ENCODE measurements around the gene ITGA1.

ITGA1 gene

DNA sequence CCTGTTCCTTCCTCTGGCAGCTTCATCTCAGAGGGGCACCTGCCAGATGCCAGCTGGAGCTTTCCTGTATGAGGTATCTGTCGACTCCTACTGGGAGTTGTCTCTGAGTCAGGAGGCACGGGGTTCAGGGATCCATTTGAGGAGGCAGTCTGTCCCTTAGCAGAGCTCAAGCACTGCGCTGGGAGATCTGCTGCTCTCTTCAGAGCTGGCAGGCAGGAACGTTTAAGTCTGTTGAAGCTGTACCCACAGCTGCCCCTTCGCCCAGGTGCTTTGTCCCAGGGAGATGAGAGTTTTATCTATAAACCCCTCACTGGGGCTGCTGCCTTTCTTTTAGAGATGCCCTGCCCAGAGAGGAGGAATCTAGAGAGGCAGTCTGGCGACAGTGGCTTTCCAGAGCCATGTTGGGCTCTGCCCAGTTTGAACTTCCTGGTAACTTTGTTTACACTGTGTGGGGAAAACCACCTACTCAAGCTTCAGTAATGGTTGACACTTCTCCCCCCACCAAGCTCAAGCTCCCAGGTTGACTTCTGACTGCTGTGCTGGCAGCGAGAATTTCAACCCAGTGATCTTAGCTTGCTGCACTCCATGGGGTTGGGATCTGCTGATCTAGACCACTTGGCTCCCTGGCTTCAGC, 189.7 kb downstream of the ITGA1 start:
- DNase-seq = no peak

DNA sequence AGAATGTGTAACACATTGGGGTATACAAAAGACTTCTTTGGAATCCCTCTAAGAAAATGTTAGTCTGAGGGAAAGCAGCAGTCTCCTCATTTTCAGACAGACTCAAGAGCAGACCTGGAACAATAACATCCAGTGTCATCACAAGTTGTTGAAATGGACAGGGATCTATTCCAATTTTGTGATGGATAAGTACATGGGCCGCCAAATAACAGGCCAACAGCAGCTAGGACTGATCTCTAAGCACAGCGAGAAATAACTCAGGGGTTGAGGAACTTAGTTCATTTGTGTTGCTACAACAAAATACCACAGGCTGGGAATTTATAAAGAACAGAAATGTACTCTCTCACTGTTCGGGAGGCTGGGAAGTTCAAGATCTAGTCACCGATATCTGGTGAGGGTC, 193.8 kb downstream of the ITGA1 start:
- no peak for DNase-seq

DNA sequence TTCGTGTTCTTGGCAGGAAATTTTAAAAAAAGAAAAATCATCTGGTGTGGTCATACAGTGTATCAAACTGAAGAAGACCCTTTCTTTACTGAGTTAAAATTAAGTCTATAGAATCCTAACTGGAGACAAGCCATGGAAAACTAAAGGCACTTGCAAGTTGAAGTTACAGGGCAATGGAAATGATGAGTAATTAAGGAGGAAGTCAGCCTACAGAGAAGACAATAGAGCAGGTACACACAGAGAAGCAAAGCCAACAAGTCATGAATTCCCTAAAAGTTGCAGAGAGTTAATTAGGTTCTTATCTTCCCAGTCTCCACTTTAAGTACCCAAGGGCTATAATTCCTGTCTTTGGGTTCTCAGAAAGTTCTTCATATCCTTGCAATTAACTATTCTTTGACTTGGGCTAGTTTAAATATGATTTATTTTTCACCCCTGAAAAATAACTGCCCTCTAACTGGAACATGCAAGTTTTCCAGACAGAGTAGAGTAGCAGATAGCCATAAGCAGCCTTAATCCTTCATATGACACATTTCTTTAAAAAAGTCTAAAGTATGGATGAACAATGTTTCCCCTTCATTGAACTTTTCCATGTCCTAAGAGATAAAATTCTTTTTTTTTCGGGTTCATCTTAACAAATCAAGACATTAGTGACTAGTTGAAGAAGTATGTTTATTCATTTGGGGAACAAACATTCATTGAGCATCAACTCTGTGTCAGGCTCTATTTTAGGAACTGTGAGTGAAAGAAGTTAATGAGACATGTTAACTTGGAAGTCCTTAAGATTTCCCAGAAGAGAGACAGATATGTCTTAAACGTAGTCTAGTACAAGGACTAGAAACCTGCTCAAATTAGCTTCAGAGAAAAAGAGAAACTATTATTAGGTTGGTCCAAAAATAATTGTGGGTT, 196.3 kb downstream of the ITGA1 start:
- DNase-seq = no peak

DNA sequence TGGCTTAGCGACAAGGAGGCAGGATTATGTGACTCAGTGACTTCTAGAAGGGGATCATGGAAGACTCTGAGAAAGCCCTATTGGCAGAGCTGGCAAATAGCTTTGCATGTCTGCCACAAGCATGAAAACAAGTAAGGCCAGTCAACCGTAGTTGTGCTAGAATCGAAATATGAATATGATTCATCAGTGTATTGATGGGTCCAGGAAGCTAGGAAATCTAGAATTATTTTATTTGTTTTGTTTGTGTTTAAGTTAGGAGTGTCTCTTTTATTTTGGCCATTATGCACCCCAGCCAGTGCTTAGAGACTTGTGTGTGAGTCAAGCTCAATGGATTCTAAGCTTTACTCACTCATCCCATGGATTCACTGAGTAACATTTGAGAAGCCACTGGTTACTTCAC, 197.6 kb downstream of the ITGA1 start:
- DNase-seq = no peak

DNA sequence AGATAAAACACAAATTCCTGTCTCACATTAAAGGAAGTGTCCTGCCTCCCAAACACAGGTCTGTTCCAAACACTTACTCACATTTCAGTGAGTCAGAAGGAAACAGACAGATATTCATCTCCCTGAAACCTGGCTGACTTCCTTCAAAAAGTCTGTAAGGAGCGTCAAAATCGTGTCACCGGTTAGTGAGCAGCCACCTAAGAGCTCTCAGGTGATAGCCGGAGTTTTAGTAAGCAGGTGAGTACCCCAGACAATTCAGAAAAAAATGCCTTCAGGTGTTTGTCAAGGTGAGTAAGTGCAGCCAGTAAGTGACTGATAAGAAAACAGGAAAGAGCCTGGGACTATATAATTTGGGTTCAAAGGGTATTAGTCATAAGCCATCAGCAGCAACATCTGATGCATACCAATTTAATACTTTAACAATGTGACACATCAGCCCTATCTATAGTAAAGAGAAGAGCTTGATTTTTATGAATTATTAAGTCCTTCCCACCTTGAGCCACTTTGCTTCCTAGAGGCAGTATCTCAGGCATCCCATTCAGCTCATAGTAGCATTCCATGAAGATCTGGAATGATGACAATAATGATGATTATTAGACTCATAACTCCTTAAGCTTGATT, 200.1 kb downstream of the ITGA1 start:
- no peak for DNase-seq

DNA sequence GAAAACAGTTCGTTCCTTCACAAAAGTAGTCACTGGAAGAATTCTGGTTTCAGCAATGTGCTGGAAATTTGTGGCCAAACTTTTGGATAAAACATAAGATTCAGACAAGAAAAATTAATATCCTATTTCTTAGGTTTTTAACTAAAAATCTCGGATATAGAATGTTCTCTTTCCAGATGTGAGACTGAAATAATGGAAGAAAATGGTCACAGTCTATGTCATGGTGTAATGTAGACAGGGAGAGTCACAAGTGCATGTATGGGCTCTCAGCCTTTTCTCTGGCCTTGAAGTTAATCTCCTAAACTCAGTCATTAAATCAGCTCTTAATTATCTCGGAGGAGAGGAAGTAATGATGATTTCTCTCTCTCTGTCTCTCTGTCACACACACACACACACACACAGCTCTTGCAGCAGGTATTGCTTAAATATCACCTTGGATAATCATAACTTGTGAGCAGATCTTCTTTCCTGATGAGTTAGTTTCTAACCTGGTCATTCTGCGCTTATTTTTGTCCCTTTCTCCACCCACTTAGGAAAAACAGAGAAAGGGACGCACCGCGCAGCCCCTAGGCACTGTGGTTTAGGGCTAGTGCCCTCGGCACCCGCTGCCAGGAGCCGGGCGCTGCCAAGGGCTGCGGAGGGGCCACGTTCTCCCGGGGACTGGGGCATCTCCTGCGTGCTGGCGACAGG, 200.8 kb downstream of the ITGA1 start:
- DNase-seq = no peak

DNA sequence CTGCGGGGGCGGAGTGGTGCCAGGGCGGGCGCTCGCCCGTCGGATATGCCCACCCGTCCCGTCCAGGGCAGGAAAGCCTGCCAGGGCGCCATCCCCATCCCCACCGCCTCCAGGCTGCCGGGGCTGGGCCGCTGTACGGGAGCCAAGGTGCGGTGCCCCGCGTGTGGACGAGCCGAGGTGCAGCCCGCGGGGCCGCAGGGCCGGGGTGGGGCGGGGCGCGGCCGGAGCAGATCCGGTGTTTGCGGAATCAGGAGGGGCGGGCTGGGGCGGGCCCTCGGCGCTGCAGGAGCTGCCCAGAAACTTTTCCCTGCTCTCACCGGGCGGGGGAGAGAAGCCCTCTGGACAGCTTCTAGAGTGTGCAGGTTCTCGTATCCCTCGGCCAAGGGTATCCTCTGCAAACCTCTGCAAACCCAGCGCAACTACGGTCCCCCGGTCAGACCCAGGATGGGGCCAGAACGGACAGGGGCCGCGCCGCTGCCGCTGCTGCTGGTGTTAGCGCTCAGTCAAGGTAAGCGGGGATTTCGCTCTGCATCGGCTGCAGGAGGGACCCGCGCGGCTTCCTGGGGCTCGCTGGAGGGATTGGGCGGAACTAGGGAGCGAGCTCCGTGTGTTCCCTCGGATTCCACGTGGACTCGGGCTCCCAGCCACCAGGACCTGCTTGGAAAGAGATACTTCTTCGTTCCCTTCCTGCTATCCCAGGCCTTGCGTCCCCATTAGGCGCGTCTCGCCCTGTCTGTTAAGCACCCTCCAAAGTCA, 201.5 kb downstream of the ITGA1 start, which contains the start of gene ITGA2:
Gene ITGA2 (plus strand): TSS at position 328 of the 756 bp plus-strand sequence. CDS start 117 bp downstream, at position 445.
- DNase-seq = peak; percentile 21

DNA sequence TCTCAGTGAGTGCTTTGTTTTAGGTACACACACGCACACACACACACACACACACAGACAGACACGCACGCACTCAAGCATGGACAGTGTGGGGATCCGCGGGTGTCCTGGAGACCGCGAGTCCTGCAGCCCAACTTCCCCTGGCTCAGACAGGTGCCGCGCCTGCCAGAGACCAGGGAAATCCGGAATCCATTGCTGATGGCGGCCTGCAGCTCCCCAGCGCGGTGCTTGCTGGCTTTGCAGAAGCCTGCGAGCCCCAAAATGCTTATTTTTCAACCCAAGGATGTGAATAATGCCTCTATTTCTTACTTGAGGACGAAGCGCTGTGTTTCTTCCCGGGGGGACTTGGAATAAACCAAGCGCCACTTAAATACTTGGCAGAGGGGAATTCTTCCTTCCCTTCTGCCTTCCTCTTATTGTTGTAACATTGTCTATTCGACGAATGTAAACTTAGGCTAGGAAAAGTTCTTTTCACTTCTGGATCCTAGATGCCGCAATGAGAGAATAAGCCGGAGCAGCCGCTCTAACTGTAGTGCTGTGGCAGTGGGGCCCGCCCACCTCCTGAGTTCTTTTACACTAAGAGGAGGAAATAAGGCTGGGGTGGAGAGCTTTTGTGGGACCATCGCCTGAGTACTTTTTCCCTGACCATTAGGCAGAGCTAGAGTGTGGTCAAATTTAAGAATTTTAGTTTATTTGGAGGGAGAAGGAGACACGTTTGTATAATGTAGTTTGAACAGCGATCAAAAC, 202.2 kb downstream of the ITGA1 start:
- peak; percentile 11 for DNase-seq

DNA sequence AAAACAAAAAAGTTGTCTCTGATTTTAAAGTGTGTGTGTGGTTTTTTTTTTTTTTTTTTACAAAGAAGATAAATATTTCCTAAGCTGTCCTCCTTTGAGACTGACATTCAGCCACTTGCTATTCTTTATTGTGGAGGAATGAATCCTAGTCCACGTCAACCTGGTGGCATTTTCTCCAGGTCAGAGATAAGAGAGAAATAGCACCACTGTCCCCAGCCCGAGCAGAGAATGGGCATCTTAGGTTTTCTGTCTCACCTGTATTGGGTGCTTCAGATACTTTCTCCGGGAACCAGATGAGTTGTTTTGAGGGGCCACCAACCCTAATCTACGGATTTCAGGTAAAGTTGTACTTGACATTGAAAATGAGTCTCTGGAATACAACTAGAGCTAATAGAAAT, 202.8 kb downstream of the ITGA1 start:
- no peak for DNase-seq

DNA sequence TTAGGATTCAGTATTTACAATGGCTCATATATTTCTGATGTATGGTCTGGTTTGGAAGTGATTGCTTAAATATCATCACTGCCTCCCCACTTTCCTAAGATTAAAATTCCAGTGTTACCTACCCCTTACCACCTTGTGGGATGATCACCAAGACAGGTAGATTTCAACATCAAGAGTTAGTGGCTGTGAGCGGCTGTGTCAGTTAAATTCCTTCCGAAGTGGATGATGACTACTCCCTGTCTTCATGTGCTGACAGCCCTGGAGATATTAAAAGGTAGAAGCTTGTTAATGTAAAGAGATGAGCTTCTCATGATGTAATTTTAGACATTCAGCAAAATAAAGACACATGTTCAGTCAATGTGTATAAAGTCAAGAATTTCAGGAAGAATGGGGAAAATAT, 205.7 kb downstream of the ITGA1 start:
- no peak for DNase-seq

DNA sequence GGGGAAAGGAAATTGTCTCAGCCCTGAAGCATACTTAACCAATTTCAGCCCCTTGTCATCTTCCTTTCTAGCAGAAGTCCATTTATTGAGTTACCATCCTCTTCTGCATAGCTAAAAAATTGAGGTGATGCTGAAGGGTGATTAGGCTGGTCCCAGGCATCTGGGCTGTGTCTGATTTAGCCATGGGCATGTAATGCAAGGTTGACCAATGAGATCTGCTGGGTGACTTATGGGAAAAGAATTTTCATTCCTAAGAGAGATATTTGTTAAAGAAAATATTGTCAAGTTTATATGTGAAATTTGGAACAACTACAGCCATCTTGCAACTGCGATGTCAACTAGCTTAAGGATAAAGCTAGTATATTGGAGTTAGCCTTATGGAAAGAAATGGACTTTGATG, 206.6 kb downstream of the ITGA1 start:
- DNase-seq = no peak

DNA sequence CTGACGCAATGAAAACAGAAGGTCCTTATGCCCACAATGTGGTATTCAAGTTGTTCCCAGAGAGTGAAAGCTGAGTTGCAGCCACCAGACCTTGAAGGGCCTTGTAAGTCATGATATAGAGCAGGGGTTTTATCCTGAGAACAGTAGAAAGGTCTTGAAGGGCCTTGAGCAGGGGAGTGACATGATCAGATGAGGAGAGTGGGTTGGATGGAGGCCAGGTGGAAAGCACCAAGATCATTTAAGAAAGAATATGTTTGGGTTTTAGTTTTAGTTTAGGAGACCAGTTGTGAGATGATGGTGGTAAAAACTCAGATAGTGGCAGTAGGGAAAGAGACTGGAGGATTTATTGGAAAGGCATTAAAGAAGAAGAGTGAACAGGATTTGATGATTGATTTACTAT, 207.4 kb downstream of the ITGA1 start:
- DNase-seq = no peak

DNA sequence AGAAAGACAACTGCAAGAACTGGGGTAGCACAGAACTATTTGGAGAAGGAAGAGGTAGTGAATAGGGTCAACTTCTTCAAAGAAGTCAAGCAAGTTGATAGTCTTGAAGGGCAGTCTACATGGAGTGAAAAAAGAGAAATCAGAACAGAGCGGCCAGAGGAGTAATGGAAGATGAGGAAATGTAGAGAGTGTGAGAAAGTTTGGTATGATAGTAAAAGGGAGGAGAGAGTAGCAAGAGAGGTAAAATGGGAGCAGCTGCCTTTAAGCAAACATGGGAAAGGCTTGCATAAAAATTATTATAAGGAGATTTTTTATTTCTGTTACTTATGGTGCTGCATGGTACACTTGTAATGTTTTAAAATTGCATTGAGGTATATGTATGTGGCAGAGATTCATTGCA, 208.2 kb downstream of the ITGA1 start:
- DNase-seq = no peak

DNA sequence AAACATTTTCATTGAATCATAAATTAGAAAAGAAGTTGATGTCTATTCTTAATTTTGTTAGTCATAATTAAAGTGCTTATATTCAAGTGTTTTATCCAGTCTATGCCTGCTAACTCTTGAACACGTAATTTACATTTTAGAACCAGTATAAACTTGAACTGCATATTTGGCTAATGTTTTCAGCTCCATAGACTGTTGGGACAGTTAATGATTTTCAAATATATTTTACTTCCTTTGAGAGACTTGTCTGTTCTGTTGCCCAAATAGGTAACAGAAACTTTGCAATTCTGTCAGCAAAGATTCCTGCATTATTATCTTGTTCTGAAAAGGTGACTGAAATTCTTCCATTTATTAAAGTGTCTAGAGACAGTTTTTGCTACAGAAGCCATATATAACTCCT, 209.3 kb downstream of the ITGA1 start:
- DNase-seq = no peak

DNA sequence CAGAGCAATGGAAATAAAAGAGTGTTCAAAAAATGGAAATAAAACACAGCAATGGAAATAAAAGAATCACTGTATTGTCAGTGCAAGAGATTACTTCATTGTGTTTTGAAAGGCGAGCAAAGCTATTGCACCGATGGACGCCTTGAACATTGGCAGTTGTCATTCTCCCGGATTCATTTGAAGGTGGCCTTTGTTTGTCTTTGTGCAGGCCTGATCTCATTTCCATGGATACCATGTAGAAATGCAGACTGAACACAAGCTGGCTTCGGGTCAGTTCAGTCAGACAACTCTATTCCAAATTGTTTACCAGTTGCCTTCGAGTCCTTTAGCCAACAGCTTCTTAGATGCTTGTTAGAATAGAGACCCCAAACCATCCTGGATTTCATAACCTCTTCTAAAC, 209.7 kb downstream of the ITGA1 start:
- DNase-seq = no peak

DNA sequence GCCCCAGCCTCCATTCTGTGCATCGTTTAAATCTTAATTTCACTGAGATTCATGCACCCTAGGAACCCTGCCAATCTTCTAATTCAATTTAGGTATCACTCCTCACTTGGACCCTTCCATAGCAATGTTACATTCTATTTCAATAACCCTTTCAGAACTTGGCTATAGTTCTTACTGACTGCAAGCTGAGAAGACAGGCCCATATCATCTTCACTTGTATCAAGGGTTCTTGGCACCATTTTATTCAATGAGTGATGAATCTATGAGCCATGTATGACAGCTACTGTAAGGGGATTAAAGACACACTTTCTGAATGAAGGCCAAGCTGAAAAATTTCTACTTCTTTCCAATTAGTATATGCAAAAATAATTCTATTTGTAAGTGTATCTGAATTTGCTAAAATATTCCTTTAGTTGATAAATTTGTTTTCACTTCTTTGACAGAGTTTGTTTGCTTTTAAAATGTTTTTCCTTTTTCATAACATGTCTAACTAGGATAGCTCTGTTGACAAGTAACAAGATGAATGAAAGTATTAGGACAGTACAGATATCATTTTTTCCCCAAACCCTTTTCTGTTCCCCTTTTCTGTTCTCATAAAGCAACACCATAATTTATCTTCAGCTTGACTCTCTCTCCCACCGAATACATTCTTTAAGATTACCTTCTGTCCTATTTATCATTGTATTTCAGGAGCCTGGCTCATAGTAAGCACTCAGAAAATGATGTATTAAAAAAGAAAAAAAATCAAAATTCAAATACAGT, 211.0 kb downstream of the ITGA1 start:
- DNase-seq = no peak

DNA sequence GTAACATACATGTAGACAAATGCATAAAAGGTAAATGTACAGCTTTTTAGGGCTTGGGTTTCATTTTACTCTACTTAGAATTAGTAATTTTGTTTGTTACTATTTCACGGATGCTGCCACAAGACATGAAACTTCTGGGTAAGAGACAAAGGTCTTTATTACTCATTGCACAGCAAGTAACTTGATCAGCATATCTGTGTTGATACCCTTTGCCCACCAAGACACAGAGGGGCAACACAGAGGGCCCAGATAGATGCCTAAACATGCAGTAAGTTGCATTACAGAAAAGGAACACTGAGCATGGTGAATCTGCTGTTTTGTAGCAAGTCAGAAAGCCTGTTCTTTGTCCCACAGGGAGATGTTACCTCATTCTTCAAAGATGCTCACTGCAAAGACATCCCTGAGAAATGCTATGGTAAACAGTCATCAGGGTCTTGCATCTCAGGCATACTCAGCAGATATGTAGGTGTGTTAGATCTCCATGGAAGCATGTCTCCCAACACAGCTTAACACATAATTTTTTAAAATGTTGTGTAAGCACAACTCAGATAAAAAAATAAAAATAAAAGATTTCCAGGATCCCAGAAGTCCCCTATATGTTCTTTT, 211.7 kb downstream of the ITGA1 start:
- DNase-seq = no peak

DNA sequence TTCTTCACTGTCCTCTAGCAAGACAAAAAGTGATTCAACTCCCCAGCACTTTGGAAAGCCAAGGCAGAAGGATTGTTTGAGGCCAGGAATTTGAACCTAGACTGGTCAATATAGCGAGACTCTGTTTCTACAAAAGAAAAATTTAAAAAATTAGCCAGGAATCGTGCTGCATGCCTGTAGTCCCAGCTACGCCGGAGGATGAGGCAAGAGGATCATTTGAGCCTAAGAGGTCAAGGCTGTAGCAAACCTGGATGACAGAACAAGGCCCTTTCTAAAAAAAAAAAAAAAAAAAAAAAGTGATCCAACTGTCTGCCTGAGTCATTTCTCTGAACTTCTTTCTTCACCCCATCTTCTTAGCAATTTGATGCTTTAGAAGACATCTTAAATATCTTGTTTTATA, 213.8 kb downstream of the ITGA1 start:
- no peak for DNase-seq

DNA sequence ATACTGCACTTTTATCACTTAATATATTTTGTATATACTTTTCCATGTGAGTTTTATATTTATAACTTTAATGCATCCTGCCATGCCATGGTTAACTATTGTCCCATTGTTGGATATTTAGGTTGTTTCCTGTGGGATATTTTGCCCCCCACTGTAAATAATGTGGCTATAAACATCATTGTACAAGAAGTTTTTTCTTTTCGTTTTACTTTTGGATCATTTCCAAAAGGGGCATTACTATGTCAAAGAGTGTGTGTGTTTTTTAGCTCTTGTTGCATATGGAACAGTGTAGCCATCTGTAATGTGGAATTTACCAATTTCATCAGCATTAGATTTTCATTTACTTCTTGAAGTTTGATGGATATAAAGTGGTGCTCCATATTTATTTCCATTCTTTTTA, 214.8 kb downstream of the ITGA1 start:
- no peak for DNase-seq

DNA sequence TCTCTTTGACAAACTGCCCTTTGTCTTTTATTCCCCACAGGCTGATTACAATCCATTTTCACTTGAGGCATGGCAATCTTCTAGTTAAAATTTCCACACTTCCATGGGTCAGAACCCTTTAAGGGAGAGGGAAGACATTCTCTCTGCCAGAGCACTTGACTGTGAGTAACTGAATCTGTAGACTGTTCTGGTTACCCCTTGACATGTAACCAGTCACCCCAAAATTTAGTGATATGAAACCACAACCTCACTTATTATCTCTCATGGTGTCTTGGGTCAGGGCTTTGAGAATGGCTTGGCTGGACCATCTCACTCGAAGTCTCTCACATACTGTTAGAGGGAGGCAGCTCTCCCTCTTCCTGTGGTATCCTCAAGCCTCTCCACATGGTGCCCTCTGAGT, 215.4 kb downstream of the ITGA1 start:
- DNase-seq = no peak
